BJ (cell line): ENCODE data around the gene BTBD17. TPM values are rescaled to one million over a fixed set of nuclear protein-coding genes. Genes with fewer than 3 reads are reported as not detected.

Experiments used
- CTCF ChIA-PET: fragments of 350-600 bp; formaldehyde crosslinking; extraction: SDS; loops from one replicate; lab custom pipeline; 2021; ENCODE audit warnings: antibody characterized with exemption, inconsistent platforms; lab: Yijun Ruan, JAX
- POLR2A ChIA-PET: fragments of 300-600 bp; sonication (Branson Sonifier 250); formaldehyde crosslinking; extraction: SDS; loops from one replicate; lab custom pipeline; 2021; ENCODE audit warnings: antibody characterized with exemption; lab: Charles Lee
- DNase-seq: peaks from one replicate; pipeline ENCODE4 v3.0.0-alpha.2; 2011; ENCODE audit warnings: low read depth
- H3K27me3 ChIP-seq: 2 replicates; pipeline ENCODE4 v1.6.0; 2011; ENCODE audit warnings: low read length; ENCODE audit not compliant: control insufficient read depth, insufficient read depth
- H3K36me3 ChIP-seq: 2 replicates; pipeline ENCODE4 v1.5.1; 2011; ENCODE audit warnings: low read length; ENCODE audit not compliant: control insufficient read depth, insufficient read depth
- H3K4me3 ChIP-seq: 2 replicates; pipeline ENCODE4 v1.5.1; 2011; ENCODE audit warnings: low read depth, mild to moderate bottlenecking, control low read depth, low read length
- polyA plus RNA-seq: library from polyadenylated mRNA; depleted of rRNA; stranded (reverse); fragments of >200 nt; gene quantifications from 2 replicates; pipeline ENCODE4 v1.2.3, GENCODE V29; 2011
- TF ChIP-seq, protein P1 (sequence below): IDR thresholded peaks from 2 replicates; pipeline ENCODE4 v1.5.1; 2011; ENCODE audit warnings: low read depth, mild to moderate bottlenecking, control low read depth, inconsistent platforms, low read length, moderate library complexity; ENCODE audit not compliant: insufficient read depth

Gene BTBD17
- polyA plus RNA-seq, 1 experiment = not detected

DNA sequence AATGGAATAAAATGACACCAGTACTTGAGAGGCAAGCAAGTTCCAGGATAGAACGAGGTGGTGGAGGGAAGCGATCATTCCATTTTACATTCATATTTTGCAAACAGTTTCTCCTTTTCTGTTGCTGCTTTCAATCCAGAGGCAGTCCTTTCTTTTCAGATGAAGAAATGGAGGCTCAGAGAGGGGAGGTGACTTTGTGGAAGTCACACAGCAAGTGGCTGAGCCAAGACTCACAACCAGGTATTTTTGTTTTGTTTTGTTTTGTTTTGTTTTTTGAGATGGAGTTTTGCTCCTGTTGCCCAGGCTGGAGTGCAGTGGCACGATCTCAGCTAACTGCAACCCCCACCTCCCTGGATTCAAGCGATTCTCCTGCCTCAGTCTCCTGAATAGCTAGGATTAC lies 34.9 kb upstream of the BTBD17 start:
- H3K36me3 ChIP-seq = no peaks in the 10 kb centered on the region
- H3K4me3 ChIP-seq = no peak overlapping the region
- POLR2A ChIA-PET = no interaction called here
- no peak for DNase-seq
- CTCF ChIA-PET = no interaction called here
- TF ChIP-seq, protein P1, sequence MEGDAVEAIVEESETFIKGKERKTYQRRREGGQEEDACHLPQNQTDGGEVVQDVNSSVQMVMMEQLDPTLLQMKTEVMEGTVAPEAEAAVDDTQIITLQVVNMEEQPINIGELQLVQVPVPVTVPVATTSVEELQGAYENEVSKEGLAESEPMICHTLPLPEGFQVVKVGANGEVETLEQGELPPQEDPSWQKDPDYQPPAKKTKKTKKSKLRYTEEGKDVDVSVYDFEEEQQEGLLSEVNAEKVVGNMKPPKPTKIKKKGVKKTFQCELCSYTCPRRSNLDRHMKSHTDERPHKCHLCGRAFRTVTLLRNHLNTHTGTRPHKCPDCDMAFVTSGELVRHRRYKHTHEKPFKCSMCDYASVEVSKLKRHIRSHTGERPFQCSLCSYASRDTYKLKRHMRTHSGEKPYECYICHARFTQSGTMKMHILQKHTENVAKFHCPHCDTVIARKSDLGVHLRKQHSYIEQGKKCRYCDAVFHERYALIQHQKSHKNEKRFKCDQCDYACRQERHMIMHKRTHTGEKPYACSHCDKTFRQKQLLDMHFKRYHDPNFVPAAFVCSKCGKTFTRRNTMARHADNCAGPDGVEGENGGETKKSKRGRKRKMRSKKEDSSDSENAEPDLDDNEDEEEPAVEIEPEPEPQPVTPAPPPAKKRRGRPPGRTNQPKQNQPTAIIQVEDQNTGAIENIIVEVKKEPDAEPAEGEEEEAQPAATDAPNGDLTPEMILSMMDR = no peak
- no peaks in the 10 kb centered on the region for H3K27me3 ChIP-seq

DNA sequence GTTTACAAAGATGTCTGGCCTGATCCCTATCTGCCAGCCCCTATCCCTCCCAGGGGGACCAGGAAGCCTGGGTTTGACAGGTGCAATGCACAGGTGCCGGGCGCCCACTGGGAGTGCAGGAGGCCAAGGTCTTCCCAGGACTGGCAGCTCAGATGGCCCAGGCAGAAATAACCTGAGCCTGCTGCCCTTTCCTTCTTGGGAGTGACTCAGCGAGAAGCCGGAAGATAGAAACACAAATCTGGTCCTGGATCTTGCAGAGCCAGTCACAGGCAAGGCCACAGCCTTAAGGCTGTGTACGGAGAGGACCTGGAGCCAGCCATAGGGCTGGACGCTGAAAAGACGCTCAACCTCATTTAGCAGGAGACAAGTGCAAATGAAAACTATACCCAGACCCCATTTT lies 33.3 kb upstream of the BTBD17 start:
- TF ChIP-seq, protein P1 = no peak
- H3K4me3 ChIP-seq = no peak overlapping the region
- ChIA-PET CTCF (interaction anchor here (1.2 kb wide), 1 partner anchor 16 kb away, joined by 5 read pairs; no protein-coding TSS in a partner anchor), POLR2A (no interaction called here)
- H3K36me3 ChIP-seq = no peaks in the 10 kb centered on the region
- no peak for DNase-seq
- no peaks in the 10 kb centered on the region for H3K27me3 ChIP-seq

DNA sequence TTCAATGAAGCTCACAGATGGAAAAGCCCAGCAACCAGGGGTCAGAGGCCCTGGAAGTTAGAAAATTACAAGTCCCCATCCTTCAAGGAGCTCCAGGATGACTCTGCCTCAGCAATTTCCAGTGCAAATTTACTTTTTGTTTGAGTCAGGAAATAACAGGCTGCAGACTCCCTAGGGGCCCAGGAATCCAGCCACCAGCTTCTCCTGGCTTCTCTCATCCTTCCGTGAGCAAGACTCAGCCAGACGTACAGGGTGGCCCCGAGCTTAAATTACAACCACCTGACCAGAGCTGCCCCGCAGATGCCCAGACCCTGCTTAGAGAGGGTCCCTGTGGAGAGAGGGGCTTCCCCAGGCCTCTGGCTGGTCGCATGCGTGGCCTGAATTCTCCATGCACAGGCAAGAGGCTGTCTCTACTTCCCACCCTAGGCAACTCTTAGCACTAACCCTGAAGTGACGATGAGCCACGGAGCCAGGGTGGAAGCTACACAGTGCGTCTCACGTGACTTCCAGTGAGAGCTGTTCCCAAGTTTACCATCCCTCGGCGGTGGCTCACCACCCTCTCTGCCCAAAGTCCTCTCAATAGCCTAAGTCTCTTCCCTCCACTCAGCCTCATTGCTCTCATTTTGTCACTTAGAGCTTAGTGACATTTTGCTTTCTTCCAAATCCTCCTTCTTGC lies 32.7 kb upstream of the BTBD17 start:
- H3K36me3 ChIP-seq = no peaks in the 10 kb centered on the region
- no peak for DNase-seq
- POLR2A ChIA-PET = no interaction called here
- TF ChIP-seq, protein P1 = no peak
- H3K27me3 ChIP-seq = no peaks in the 10 kb centered on the region
- H3K4me3 ChIP-seq = no peak overlapping the region
- CTCF ChIA-PET = interaction anchor here (1.2 kb wide), 1 partner anchor 15 kb away, joined by 5 read pairs; no protein-coding TSS in a partner anchor

DNA sequence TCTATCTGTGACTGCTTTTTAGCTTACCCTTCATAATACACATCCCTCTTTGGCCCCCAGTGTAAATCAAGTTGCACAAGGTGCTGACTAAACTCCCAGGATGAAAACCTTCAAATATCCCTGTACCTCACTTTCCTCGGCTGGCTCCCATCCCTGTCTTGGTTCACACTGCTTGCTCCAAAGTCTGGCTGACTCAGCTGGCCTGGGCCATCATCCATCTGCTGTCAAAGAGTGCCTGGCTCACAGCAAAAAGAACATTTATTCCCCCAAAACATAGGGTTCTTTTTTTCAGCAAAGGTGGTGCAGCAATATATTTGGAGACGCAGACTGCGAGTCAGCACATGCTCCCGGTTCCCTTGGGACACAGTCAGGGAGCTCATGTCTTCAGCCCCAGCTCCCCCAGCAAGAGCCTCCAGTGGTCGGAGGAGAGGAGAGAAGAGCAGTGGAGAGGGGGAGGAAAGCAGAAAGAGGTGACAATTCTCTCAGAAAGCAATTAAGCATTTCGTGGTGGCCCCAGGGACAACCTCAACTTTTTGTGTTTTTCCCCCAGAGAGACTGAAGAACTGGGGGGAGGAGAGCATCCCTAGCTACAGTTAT lies 31.8 kb upstream of the BTBD17 start:
- no peaks in the 10 kb centered on the region for H3K27me3 ChIP-seq
- no peak for DNase-seq
- H3K4me3 ChIP-seq = no peak overlapping the region
- TF ChIP-seq, protein P1 = no peak
- no peaks in the 10 kb centered on the region for H3K36me3 ChIP-seq
- CTCF ChIA-PET = no interaction called here
- POLR2A ChIA-PET = no interaction called here

DNA sequence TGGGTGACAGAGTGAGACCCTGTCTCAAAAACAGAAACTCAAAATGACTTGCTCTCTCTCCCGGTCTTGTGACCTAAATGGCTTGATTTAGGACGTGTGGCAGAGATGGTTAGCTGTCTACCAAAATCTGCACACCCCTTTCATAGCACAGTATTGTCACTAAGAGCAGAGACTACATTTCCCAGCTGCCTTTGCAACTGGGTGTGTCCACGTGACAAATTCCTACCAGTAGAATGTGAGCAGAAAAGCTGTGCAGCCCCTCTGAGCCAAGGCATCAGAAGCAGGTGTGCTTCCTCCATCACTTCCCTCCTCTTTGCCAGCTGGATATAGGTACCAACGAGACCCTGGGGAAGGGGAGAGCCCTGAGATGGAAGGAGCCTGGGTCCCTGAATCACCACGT lies 31.2 kb upstream of the BTBD17 start:
- ChIA-PET POLR2A (no interaction called here), CTCF (no interaction called here)
- no peak overlapping the region for H3K4me3 ChIP-seq
- no peaks in the 10 kb centered on the region for H3K27me3 ChIP-seq
- no peaks in the 10 kb centered on the region for H3K36me3 ChIP-seq
- DNase-seq = no peak
- TF ChIP-seq, protein P1 = no peak
